WERI-Rb-1 (cell line): ENCODE measurements around the gene RHOH.
"Not testable (repeated sequence)": the region's sequence is repeated elsewhere in the genome, so short reads cannot be mapped to it uniquely, and the experiment has no call there.

Source experiments
- DNase-seq: peaks from one replicate; pipeline ENCODE4 v3.0.0-alpha.2; 2020
- H3K27ac ChIP-seq: fragments of 250-450 bp; sonication (Bioruptor Pico); 2 replicates; pipeline ENCODE4 v1.5.1; 2020; ENCODE audit warnings: mild to moderate bottlenecking, moderate library complexity
- H3K27me3 ChIP-seq: fragments of 250-450 bp; sonication (Bioruptor Pico); 2 replicates; pipeline ENCODE4 v1.5.1; 2021; ENCODE audit warnings: mild to moderate bottlenecking, low read depth, moderate library complexity; ENCODE audit not compliant: insufficient read depth, severe bottlenecking
- H3K36me3 ChIP-seq: fragments of 250-450 bp; sonication (Bioruptor Pico); 2 replicates; pipeline ENCODE4 v1.5.1; 2020; ENCODE audit warnings: mild to moderate bottlenecking, moderate library complexity
- H3K4me3 ChIP-seq: 2 replicates; pipeline ENCODE4 v1.5.1; 2011; ENCODE audit warnings: low read depth, mild to moderate bottlenecking, control low read depth, low read length
- H3K9me3 ChIP-seq: fragments of 250-450 bp; sonication (Bioruptor Pico); 2 replicates; pipeline ENCODE4 v1.5.1; 2021; ENCODE audit warnings: mild to moderate bottlenecking, moderate library complexity; ENCODE audit not compliant: severe bottlenecking
- TF ChIP-seq, protein P1 (sequence below): IDR thresholded peaks from 2 replicates; pipeline ENCODE4 v1.5.1; 2011; ENCODE audit warnings: low read depth, mild to moderate bottlenecking, control low read depth, inconsistent platforms, low read length

RHOH gene

DNA sequence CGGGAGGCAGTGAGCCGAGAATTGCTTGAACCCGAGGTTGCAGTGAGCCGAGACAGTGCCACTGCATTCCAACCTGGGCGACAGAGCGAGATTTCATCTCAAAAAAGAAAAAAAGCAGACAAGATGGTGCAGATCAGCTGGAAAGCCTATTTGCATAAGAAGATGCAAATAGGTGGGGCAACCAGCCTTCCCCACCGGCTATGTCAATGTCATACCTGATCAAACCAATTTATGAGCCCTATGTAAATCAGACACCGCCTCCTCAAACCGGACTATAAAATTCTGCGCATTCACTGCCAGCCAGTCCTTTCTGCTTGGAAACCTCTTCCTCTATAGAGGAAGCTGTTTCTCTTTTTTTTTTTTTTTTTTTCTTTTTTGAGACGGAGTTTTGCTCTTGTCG is 73.8 kb downstream of the RHOH start:
- no peak overlapping the region for H3K4me3 ChIP-seq
- H3K9me3 ChIP-seq = no peaks in the 10 kb centered on the region
- H3K36me3 ChIP-seq = no peaks in the 10 kb centered on the region
- H3K27me3 ChIP-seq = no peaks in the 10 kb centered on the region
- no peak for DNase-seq
- TF ChIP-seq, protein P1, sequence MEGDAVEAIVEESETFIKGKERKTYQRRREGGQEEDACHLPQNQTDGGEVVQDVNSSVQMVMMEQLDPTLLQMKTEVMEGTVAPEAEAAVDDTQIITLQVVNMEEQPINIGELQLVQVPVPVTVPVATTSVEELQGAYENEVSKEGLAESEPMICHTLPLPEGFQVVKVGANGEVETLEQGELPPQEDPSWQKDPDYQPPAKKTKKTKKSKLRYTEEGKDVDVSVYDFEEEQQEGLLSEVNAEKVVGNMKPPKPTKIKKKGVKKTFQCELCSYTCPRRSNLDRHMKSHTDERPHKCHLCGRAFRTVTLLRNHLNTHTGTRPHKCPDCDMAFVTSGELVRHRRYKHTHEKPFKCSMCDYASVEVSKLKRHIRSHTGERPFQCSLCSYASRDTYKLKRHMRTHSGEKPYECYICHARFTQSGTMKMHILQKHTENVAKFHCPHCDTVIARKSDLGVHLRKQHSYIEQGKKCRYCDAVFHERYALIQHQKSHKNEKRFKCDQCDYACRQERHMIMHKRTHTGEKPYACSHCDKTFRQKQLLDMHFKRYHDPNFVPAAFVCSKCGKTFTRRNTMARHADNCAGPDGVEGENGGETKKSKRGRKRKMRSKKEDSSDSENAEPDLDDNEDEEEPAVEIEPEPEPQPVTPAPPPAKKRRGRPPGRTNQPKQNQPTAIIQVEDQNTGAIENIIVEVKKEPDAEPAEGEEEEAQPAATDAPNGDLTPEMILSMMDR = no peak
- H3K27ac ChIP-seq = no peak overlapping the region

DNA sequence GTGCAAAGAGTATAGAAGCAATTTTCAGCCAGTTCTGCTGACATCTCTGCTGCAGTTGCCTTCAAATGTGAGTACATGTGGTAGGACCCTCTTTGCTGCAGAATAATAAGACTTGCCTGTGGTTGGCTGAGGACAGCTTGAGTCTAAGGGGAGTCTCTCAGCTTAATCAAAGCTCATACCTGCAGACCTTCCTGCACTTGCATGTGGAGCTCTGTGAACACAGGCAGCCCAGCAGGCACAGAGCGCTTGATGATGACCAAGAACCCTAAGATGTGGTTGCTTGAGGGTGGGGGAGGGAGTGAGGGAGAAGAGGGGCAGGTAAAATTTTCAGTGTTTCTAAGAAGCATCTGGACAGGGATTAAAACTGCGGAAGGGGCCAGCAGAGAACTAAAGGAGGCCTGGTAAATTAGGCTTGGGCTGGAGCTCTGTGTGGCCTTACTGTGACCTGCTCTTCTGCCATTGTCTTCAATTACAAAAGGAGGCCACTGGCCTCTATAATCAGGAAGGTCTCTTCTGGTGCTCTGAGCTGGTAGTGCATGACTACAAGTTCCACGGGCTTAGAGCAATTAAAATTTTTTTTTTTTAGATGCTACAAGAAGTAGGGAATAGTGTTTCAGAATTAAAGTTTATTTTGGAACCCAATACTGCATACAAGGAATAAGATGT is 78.4 kb downstream of the RHOH start:
- no peak overlapping the region for H3K4me3 ChIP-seq
- no peaks in the 10 kb centered on the region for H3K36me3 ChIP-seq
- peak; percentile 38 for DNase-seq
- peak overlapping the region; percentile 45 for H3K27ac ChIP-seq
- H3K9me3 ChIP-seq = no peaks in the 10 kb centered on the region
- no peaks in the 10 kb centered on the region for H3K27me3 ChIP-seq
- TF ChIP-seq, protein P1 = no peak

DNA sequence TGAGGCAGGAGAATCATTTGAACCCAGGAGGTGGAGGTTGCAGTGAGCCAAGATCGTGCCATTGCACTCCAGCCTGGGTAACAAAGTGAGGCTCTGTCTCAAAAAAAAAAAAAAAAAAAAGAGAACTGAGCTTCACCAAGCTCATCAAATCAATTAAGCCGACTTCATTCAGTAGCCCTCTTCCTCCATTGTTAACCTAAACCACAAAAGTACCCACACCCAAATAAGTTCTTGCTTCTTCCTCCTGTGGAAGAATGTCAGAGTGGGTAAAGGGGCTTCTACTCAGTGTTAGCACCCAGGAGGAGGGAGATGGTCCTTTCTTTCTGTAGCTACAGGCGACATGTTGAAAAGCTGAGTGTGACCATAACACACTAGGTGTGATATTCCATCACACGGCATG is 79.7 kb downstream of the RHOH start:
- TF ChIP-seq, protein P1 = no peak
- no peaks in the 10 kb centered on the region for H3K27me3 ChIP-seq
- H3K4me3 ChIP-seq = no peak overlapping the region
- H3K36me3 ChIP-seq = no peaks in the 10 kb centered on the region
- H3K9me3 ChIP-seq = no peaks in the 10 kb centered on the region
- DNase-seq = no peak
- H3K27ac ChIP-seq = no peak overlapping the region

DNA sequence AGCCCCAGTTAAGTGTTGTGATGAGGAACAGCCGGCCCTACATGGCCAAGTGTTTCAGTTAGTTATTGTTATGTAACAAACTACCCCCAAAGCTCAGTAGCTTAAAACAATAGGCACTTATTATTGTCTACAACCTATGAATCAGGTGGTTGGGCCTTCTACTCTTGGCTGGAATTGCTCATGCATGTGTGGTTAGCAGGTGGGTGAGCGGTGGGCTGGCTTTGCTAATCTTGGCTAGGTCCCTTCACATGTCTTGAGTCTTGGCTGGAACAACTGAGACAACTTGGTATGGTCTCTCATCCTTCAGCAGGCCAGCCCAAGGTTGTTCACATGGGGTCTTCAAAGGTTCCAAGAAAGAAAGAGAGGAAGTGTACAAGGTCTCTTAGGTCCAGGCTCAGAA is 83.8 kb downstream of the RHOH start:
- no peak for DNase-seq
- Histone ChIP-seq H3K9me3 (no peaks in the 10 kb centered on the region), H3K4me3 (no peak overlapping the region), H3K27ac (no peak overlapping the region), H3K36me3 (no peaks in the 10 kb centered on the region), H3K27me3 (no peaks in the 10 kb centered on the region)
- TF ChIP-seq, protein P1 = no peak

DNA sequence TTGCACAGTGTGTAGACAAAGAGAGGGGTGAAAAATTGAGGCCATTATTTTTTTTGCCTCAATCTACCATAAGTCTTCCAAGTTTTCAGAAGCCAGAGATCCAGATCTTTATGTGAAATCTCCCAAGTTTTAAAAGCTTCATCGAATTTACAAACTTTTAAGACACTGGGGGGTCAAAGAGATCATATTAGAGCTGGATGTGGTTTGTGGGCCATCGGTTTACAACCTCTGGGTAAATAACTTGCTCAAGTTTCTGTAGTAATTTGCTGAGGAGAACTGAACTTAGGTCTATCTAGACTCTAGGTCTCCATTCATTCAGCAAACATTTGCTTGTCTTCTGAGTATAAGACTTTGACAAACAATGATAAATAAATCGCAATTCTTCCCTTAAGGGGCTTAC is 84.3 kb downstream of the RHOH start:
- Histone ChIP-seq H3K4me3 (no peak overlapping the region), H3K27me3 (no peaks in the 10 kb centered on the region), H3K9me3 (no peaks in the 10 kb centered on the region), H3K27ac (no peak overlapping the region), H3K36me3 (no peaks in the 10 kb centered on the region)
- no peak for DNase-seq
- TF ChIP-seq, protein P1 = no peak

DNA sequence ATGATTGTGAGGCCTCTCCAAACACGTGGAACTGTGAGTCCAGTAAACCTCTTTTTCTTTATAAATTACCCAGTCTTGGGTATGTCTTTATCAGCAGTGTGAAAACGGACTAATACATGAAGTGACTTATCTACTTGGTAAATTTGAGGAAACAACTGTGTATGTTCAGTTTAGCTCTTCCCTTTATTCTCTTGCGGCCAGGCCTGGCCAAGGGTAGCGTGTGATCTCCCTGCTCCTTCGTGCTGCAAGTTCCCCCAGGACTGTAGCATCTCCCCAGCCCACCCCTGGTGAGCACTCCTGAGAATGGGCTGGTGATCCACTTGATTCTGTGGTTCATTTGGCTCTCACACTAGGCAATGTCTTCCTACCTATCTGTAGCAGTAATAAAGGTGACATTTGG is 85.1 kb downstream of the RHOH start:
- DNase-seq = no peak
- Histone ChIP-seq H3K9me3 (no peaks in the 10 kb centered on the region), H3K4me3 (no peak overlapping the region), H3K27ac (no peak overlapping the region), H3K36me3 (no peaks in the 10 kb centered on the region), H3K27me3 (no peaks in the 10 kb centered on the region)
- TF ChIP-seq, protein P1 = no peak

DNA sequence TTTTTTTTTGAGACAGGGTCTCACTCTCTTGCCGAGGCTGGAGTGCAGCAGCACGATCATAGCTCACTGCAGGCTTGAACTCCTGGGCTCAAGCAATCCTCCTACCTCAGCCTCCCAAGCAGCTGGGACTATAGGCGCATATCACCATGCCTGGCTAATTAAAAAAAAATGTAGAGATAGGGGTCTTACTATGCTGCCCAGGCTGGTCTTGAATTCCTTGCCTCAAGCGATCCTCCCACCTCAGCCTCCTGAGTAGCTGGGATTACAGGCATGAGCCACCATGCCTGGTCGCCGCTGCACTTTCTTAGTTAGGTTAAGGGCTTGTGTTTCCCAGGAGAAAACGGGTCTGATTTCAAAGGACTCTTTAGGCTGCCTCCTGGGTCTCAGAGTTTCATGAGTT is 86.0 kb downstream of the RHOH start:
- not testable (repeated sequence) for H3K27me3 ChIP-seq, H3K27ac ChIP-seq, H3K36me3 ChIP-seq, DNase-seq, H3K4me3 ChIP-seq, H3K9me3 ChIP-seq
